Renal pelvis (tissue), 4 donors: ENCODE measurements around the gene SAMD10. TPM values are rescaled to one million over a fixed set of nuclear protein-coding genes. Genes with fewer than 3 reads are reported as not detected.
A peak's percentile ranks its signal among the peaks of the same experiment; 100 is the strongest.

Source experiments
- DNase-seq: peaks from one replicate; pipeline ENCODE4 v3.0.0-alpha.2; 2013
- polyA plus RNA-seq, 3 donors: library from polyadenylated mRNA; unstranded; fragments of 120-200 nt; gene quantifications; one replicate each; pipeline ENCODE4 v1.2.1, GENCODE V29; 2013; ENCODE audit not compliant: insufficient read length in 3 of 3

Gene SAMD10
- polyA plus RNA-seq, 3 donors = 10.0 to 12.0 (median 11.1) TPM

- no peak for DNase-seq
These were observed 21.6 kb downstream of the SAMD10 start for GRCh38 chr20:63957690-63958441.

- no peak for DNase-seq
These were observed 22.3 kb downstream of the SAMD10 start for GRCh38 chr20:63957004-63957689.

- no peak for DNase-seq
These were observed 22.8 kb downstream of the SAMD10 start for GRCh38 chr20:63956664-63957003.

- DNase-seq = peak; percentile 91
These were observed 23.4 kb downstream of the SAMD10 start, which contains the start of gene UCKL1 for GRCh38 chr20:63955827-63956663. Gene UCKL1, minus strand, starts transcription at chr20:63956416. Its CDS starts 44 bp downstream, at chr20:63956372.

- DNase-seq = no peak
These were observed 24.1 kb downstream of the SAMD10 start for GRCh38 chr20:63955281-63955826.

- no peak for DNase-seq
These were observed 25.5 kb downstream of the SAMD10 start for GRCh38 chr20:63953764-63954429.

GRCh38 chr20:63952769-63953168 lies 26.7 kb downstream of the SAMD10 start:
- no peak for DNase-seq

GRCh38 chr20:63952210-63952535 lies 27.3 kb downstream of the SAMD10 start:
- no peak for DNase-seq

- no peak for DNase-seq
These were observed 27.8 kb downstream of the SAMD10 start for GRCh38 chr20:63951398-63952209.

- no peak for DNase-seq
These were observed 28.6 kb downstream of the SAMD10 start for GRCh38 chr20:63950701-63951397.

GRCh38 chr20:63947638-63948456 lies 31.6 kb downstream of the SAMD10 start:
- no peak for DNase-seq

- no peak for DNase-seq
These were observed 32.3 kb downstream of the SAMD10 start for GRCh38 chr20:63946986-63947637.

- no peak for DNase-seq
These were observed 33.2 kb downstream of the SAMD10 start for GRCh38 chr20:63945921-63946920.

GRCh38 chr20:63945031-63945658 lies 34.3 kb downstream of the SAMD10 start:
- DNase-seq = no peak

GRCh38 chr20:63944078-63944941 lies 35.1 kb downstream of the SAMD10 start:
- DNase-seq = no peak

GRCh38 chr20:63943808-63944077 lies 35.7 kb downstream of the SAMD10 start:
- DNase-seq = no peak
